Measurements from ENCODE around the gene NUMBL. TPM values are rescaled to one million over a fixed set of nuclear protein-coding genes. Genes with fewer than 3 reads are reported as not detected.
A peak's percentile ranks its signal among the peaks of the same experiment; 100 is the strongest.

The NUMBL gene
- total RNA-seq, 2 donors from 2014 or later = 9.1 to 73.5 TPM

- intact Hi-C loops (cut with DNase I) = no loop called here
- ATAC-seq (no peak), DNase-seq (no peak)
- Histone ChIP-seq H3K4me1 (peaks cover 12% of the 10 kb centered on the region), H3K27me3 (no peaks in the 10 kb centered on the region), H3K4me3 (no peak overlapping the region), H3K36me3 (replicated peaks in 1 of 2; ENCODE audit: insufficient read depth in 1 of 2, low read depth in 2 of 2) (peaks cover 0 to 7% of the 10 kb centered on the region in 2 donors), H3K9me3 (no peaks in the 10 kb centered on the region), H3K27ac (no peak overlapping the region)
- no peak for TF ChIP-seq CTCF (IDR thresholded peaks at IDR 0.05)
- 90 to 91% methylated on average over 11 to 12 of the region's 14 CpGs for WGBS, 2 donors
Observed at GRCh38 chr19:40667602-40668001, 22.8 kb downstream of the NUMBL start.

GRCh38 chr19:40666803-40667438 is 23.5 kb downstream of the NUMBL start:
- H3K36me3 ChIP-seq (replicated peaks in 1 of 2; ENCODE audit: insufficient read depth in 1 of 2, low read depth in 2 of 2) = peaks cover 0 to 5% of the 10 kb centered on the region in 2 donors
- 88 to 93% methylated on average over 13 to 14 of the region's 14 CpGs for WGBS, 2 donors
- DNase-seq = no peak
- H3K4me1 ChIP-seq = peaks cover 17% of the 10 kb centered on the region
- no peak for ATAC-seq
- H3K9me3 ChIP-seq = no peaks in the 10 kb centered on the region
- no peaks in the 10 kb centered on the region for H3K27me3 ChIP-seq
- H3K27ac ChIP-seq = no peak overlapping the region
- intact Hi-C loops (cut with DNase I) = no loop called here
- H3K4me3 ChIP-seq = no peak overlapping the region
- TF ChIP-seq POLR2A (IDR thresholded peaks at IDR 0.05) (no peak), CTCF (IDR thresholded peaks at IDR 0.05) (no peak)

GRCh38 chr19:40663695-40664692 is 26.5 kb downstream of the NUMBL start:
- H3K27me3 ChIP-seq = no peaks in the 10 kb centered on the region
- intact Hi-C loops (cut with DNase I) = loop anchor here (5.0 kb wide), 1 partner anchor 483 kb away; no protein-coding TSS in a partner anchor
- WGBS, 2 donors = 52 to 60% methylated on average over 20 to 24 of the region's 24 CpGs
- no peaks in the 10 kb centered on the region for H3K9me3 ChIP-seq
- no peak overlapping the region for H3K4me3 ChIP-seq
- H3K27ac ChIP-seq = peak overlapping the region in 3 of 4 donors; percentile 72 to 83 (median 77)
- H3K4me1 ChIP-seq = peaks cover 17% of the 10 kb centered on the region
- ATAC-seq (peak; percentile 3), DNase-seq (peak in 1 of 4 donors; percentile 27)
- H3K36me3 ChIP-seq (replicated peaks in 1 of 2; ENCODE audit: insufficient read depth in 1 of 2, low read depth in 2 of 2) = peaks cover 0 to under 1% of the 10 kb centered on the region in 2 donors
- TF ChIP-seq CTCF (IDR thresholded peaks at IDR 0.05) (no peak), POLR2A (IDR thresholded peaks at IDR 0.05) (peak in 1 of 3 donors; percentile 4)

DNA sequence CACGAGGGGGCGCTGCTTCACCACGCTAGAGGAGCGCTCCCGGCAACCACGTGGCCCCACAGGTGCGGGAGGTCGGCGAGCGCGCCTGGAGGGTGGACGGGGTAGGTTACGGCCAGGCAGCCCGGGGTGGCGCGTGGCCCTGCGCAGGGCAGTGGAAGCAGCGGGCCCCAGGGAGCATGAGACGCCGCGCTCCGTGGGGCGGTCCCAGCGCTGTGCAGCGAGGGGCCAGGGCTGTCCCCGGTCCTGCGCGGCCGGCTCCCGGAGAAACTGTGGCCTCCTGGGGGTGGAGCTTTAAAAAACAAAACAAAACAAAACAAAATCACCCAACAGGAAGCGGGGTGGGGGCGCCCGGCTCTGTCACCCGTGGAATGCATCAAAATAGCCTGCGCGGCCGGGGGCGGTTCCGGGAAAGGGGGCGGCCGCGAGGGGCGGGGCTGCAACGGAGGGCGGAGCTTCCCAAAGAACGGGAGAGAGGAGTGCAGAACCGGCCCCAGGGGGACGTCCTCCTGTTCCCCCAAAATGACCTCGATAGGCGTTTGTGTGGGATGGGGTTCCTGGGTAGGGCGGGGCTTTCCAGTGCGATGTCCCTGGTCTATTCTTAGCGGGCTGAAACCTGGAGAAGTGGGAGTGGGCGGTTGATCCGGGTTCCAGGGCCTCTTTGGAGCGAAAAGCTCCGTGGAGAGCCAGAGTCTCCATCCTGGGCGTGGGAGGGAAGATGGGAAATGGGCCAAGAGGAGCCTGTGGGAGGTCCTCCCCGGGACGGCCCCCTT is 27.3 kb downstream of the NUMBL start:
- ATAC-seq (peak; percentile 88), DNase-seq (peak; percentile 90 to 93 (median 92))
- TF ChIP-seq CTCF (IDR thresholded peaks at IDR 0.05) (peak in 6 of 7 experiments; percentile 98 to 99 (median 99)), POLR2A (IDR thresholded peaks at IDR 0.05) (peak in 2 of 3 donors; percentile 23 to 33)
- intact Hi-C loops (cut with DNase I) = loop anchor here (5.0 kb wide), 1 partner anchor 484 kb away; no protein-coding TSS in a partner anchor
- Histone ChIP-seq H3K4me1 (peaks cover 17% of the 10 kb centered on the region), H3K27me3 (no peaks in the 10 kb centered on the region), H3K4me3 (peak overlapping the region; percentile 29 to 33), H3K9me3 (no peaks in the 10 kb centered on the region), H3K27ac (peak overlapping the region; percentile 55 to 83 (median 74)), H3K36me3 (replicated peaks in 1 of 2; ENCODE audit: insufficient read depth in 1 of 2, low read depth in 2 of 2) (no peaks in the 10 kb centered on the region)
- 0% methylated on average over 28 to 60 of the region's 60 CpGs for WGBS, 2 donors

All from body of pancreas (tissue), 4 donors.